GM12864 (cell line): Measurements from ENCODE around the gene SP5.
"Not testable (repeated sequence)": the region's sequence is repeated elsewhere in the genome, so short reads cannot be mapped to it uniquely, and the experiment has no call there.

Source experiments
- DNase-seq: peaks from one replicate; pipeline ENCODE4 v3.0.0-alpha.2; 2011; ENCODE audit warnings: low read depth
- H3K4me3 ChIP-seq: 2 replicates; pipeline ENCODE4 v1.5.1; 2011; ENCODE audit warnings: mild to moderate bottlenecking, low read depth, low read length, control low read depth
- TF ChIP-seq, protein P1 (sequence below): IDR thresholded peaks from 2 replicates; pipeline ENCODE4 v1.5.1; 2011; ENCODE audit warnings: low read depth, mild to moderate bottlenecking, moderate library complexity, low read length, control low read depth, inconsistent platforms; ENCODE audit errors: missing control alignments

SP5 gene

GRCh38 chr2:170744248-170745002, 29.3 kb downstream of the SP5 start:
- no peak for DNase-seq
- TF ChIP-seq, protein P1, sequence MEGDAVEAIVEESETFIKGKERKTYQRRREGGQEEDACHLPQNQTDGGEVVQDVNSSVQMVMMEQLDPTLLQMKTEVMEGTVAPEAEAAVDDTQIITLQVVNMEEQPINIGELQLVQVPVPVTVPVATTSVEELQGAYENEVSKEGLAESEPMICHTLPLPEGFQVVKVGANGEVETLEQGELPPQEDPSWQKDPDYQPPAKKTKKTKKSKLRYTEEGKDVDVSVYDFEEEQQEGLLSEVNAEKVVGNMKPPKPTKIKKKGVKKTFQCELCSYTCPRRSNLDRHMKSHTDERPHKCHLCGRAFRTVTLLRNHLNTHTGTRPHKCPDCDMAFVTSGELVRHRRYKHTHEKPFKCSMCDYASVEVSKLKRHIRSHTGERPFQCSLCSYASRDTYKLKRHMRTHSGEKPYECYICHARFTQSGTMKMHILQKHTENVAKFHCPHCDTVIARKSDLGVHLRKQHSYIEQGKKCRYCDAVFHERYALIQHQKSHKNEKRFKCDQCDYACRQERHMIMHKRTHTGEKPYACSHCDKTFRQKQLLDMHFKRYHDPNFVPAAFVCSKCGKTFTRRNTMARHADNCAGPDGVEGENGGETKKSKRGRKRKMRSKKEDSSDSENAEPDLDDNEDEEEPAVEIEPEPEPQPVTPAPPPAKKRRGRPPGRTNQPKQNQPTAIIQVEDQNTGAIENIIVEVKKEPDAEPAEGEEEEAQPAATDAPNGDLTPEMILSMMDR, result no peak
- H3K4me3 ChIP-seq, result no peak overlapping the region

- no peak for DNase-seq
- no peak overlapping the region for H3K4me3 ChIP-seq
- TF ChIP-seq, protein P1, result no peak
These were observed 30.2 kb downstream of the SP5 start for GRCh38 chr2:170745305-170745704.

- H3K4me3 ChIP-seq, result no peak overlapping the region
- TF ChIP-seq, protein P1, result no peak
- DNase-seq, result no peak
These were observed 32.8 kb downstream of the SP5 start for GRCh38 chr2:170747921-170748320.

DNA sequence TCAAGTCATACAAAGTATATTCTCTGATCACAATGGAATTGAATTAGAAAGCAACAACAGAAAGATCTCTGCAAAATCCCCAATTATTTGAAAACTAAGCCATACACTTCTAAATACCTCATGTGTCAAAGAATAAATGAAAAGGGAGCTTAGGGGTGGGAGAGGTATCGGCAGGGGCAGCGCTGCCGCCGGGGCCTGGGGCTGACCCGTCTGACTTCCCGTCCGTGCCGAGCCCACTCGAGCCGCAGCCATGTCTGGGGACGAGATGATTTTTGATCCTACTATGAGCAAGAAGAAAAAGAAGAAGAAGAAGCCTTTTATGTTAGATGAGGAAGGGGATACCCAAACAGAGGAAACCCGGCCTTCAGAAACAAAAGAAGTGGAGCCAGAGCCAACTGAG, 36.4 kb downstream of the SP5 start:
- not testable (repeated sequence) for H3K4me3 ChIP-seq, DNase-seq

DNA sequence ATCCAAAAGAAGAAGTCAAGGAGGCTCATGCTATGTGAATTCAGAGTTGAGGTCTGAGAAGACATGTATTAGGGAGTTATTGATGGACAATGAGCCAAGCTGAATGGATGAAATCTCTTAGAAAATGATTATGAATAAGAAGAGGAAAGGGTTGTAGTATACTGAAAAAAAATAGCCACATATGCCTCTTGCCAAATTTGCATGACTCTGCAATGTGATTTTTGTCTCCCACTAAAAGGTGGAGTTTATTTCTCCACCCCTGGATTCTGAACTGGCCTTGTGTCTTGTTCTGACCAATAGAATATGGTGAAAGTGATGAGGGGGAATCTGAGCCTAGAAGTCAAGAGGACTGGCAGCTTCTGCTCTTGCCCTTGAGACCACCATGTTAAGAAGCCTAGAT, 46.4 kb downstream of the SP5 start:
- H3K4me3 ChIP-seq, result no peak overlapping the region
- TF ChIP-seq, protein P1, result no peak
- no peak for DNase-seq

DNA sequence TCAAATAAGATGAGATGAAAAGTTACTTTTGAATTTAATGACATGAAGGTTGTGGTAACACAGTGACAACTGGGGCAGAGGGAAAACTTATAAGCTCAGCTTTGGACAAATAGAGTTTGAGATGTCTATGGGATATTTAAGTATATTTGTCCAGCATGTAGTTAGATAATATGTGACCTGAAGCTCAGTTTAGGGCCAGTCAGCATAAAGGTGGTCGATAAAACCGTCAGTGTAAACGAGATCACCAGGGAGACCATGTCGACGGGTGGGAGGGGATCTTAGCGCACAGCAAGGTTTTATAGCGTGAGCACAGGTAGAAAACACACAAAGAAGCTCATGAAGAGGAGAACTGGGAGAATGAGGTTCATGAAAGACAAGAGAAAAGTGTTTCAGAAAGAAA, 47.6 kb downstream of the SP5 start:
- DNase-seq, result no peak
- no peak overlapping the region for H3K4me3 ChIP-seq
- TF ChIP-seq, protein P1, result no peak

GRCh38 chr2:170763232-170763631, 48.1 kb downstream of the SP5 start:
- TF ChIP-seq, protein P1, result no peak
- no peak overlapping the region for H3K4me3 ChIP-seq
- no peak for DNase-seq
